Stimulated activated CD8-positive, alpha-beta memory T cell treated with anti-CD3 and anti-CD28 coated beads, Interleukin-15, amount 100 ng/mL, for 24 hours (primary cell): ENCODE results near the gene JAM2.

Experiments used
- DNase-seq: peaks from one replicate; pipeline ENCODE4 v3.0.0-alpha.2; 2020; ENCODE audit warnings: low read depth

The JAM2 gene

GRCh38 chr21:25721987-25722386 lies 82.9 kb downstream of the JAM2 start:
- DNase-seq = no peak

DNA sequence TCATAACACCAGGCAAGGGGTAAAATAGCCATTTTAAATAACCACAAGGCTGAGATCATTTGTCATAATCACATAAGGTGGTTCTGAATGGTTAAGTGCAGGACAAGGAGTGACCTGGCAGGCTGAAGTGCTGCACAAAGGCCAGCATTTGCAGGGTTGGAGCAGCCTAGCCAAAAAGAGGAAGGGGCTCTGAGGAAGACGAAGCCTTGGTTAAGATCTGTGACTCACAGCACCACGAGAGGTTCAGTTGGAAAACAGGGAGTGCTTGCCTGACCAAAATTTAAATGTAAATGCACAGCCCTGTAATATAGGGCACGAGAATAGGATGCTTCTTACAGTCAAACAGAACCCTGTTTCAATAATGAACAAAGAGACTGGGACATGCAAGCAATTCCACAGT lies 83.6 kb downstream of the JAM2 start:
- no peak for DNase-seq

GRCh38 chr21:25732091-25732760 lies 93.2 kb downstream of the JAM2 start:
- DNase-seq = no peak

DNA sequence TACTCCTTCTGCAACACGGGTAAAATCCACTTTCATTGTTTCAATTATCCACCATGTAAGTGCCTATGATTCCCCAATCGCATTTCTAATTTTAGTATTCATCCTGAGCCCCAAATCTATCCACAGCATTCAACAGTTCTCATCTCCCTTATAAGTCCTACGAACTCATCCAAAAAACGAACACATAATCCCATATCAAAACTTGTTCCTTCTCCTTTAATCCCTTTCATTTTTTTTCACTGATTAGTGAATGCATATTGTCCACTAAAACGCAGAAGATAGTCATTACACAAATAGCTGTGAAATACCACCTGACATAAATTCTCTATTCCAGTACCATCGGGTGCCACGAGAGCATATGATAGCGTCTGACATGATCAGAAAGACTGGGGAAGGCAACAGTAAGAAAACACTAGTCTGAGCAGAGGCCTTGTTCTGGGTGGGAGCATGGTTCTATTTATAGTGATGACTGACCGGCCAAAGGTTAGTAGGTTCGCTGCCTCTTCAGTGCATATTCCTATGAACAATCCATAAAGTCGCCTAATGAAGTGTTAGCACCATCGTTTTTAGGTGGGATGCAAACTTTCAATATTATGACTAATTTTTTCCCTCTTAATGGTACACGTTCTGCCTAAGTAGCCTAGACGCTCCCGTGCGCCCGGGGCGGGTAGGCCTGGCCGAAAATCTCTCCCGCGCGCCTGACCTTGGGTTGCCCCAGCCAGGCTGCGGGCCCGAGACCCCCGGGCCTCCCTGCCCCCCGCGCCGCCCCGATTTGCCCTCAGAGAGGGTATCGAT lies 95.0 kb downstream of the JAM2 start:
- no peak for DNase-seq

GRCh38 chr21:25734654-25734903 lies 95.5 kb downstream of the JAM2 start:
- no peak for DNase-seq

- peak; percentile 91 for DNase-seq
Observed at GRCh38 chr21:25734904-25735645, 96.0 kb downstream of the JAM2 start, which contains the start of the genes ATP5PF and GABPA. Gene ATP5PF, minus strand, starts transcription at chr21:25734904. Its CDS starts 5,110 bp downstream, at chr21:25729794. Gene GABPA, plus strand, starts transcription at chr21:25734972. Its CDS starts 6,627 bp downstream, at chr21:25741599.

DNA sequence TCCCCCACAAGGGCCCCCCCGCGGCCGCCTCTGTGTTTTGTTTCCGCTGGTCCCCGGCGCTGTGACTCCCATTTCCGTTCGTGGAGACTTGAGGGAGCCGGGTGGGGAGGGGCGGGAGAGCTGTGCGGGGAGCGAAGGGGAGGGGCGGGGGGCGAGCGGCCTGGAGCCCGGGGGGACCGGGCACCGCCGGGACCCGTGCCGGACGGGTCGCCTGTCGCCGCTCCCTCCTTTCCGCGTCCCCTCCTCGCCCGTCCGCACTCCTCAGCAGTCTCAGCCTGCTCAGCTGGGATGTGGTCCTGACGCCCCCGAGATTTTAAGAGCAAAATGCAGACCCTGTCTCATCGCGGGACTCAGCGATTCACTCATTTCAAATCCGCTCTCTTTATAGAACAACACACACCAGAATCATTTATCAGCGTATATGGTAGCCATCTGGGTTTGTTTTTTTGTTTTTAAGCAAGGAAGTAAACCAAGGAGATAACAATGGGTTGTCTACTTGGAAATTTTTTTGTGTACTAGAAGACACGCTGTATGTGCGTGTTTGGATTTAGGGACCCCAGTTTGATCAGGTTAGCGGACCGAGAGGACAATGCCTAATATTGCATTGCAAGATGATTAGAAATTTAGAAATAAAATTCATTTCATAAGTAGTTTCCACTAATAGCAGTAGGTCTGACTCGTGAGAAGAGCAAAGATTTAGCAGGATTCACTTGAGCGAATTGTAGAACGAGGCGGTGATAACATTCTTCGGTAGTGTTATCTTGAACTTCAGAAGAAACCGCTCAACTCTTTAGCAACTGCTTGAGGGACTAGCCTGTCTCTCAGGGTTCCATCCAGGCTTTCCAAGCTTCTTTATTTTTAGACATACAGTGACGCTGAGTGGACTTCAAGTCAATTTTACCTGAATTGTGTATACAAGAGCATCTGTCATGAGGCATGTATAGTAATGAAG lies 96.9 kb downstream of the JAM2 start:
- DNase-seq = no peak

DNA sequence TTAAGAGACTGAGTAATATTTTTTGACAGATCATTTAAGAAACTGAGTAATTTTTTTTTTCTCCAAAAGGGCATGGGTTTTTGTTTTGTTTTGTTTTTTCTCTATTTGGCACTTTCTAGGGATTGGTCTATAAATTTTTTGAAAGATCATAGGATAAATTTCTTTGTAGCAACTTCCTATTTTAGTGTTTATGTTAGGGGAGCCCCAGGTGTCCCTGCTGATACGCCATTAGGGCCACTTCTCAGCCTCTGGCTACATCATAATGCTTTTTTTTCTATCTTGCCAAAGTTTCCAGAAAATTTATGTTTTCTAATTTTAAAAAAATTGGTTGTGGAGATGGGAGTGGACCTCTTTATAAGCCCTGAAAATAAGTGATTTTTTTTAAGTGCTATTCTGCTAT lies 98.4 kb downstream of the JAM2 start:
- DNase-seq = no peak

DNA sequence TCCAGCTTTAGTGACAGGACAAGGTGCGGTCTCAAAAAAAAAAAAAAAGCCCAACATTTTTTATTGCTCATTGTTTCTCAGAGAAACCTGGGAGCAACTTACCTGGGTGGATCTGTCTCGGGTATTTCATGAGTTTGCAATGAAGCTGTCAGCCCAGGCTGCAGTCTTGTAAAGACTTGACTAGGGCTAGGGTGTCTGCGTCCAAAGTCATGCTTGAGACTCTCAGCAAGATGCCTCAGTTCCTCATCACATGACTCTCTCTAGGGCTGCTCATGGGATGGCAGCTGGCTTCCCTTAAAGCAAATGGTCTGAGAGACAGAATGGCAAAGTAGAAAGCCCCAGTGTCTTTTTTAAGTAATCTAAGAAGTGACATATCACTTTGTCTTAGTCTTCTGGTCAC lies 103.8 kb downstream of the JAM2 start:
- no peak for DNase-seq

- no peak for DNase-seq
Observed at GRCh38 chr21:25744854-25745253, 105.8 kb downstream of the JAM2 start.

- no peak for DNase-seq
Observed at GRCh38 chr21:25750085-25750484, 111.0 kb downstream of the JAM2 start.

DNA sequence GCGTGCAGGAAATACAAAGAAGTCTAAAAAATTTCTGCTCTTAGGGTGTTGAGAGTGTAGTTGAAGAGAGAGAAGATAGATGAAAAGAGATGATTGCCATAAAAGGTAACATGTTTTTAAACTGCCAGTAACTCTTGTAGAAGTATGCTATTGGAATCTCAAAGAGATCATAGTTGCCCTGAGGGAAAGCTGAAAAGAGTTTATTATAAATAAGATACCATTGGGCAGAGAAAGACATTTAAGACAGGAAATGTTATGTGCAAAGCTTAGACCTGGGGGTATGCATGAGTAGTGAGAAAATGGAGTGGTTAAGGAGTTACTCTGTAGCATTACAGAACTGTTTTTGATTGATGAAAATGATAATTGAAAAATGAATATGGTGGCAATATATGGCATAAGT lies 113.4 kb downstream of the JAM2 start:
- no peak for DNase-seq

DNA sequence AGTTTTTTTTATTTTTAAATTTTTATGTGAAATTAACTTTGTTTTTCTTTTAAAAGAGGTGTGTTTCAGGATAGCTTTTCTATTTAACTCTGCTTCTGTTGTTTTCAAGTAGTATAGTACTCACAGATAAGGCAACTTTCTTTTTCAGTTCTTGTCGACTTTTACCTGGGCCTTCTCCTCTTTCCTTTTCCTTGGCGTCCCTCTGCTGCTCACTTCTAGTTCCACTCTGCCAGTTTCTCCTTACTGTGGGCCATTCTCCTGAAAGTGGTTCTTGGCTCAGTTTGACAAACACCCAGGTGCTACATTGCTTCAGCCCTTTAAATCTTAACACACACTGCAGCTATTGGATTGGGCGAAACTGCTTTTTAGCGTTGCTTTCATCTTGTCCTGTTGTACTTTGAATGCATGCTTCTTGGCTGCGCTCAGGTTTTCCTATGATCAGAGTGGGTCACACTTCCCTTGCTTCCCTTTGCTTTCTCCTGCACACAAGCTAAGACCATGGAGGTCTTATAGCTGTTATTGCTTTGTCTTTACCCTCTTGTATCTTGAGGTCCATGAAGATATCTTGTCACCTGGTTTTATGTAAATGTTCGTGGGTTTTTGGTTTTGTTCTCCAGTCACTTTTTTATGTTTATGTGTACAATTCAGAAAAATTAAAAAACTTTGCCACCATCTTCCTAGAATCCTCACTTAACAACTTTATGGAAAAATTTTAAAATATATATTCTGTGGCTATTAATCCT lies 117.3 kb downstream of the JAM2 start:
- DNase-seq = no peak

GRCh38 chr21:25757531-25757930 lies 118.5 kb downstream of the JAM2 start:
- no peak for DNase-seq

GRCh38 chr21:25759573-25759972 lies 120.5 kb downstream of the JAM2 start:
- DNase-seq = no peak

DNA sequence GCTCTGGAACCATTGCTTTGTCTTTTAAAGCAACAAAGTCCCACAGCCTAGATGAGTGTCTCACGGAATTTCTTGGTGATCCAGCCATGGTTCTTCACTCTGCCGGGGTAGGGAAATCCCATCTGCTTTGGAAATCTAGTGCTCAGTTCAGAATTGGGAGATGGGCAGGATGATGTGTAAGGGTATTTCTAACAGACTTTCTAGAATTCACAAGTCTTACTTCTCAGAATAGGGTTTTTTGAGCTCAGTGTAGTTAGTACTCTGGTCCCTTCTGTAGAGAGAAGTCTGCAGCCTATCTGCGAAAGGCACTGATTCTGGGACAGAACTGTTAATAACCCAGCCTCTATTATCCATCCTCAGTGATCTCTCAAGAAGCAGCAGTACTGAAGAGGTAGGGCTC lies 121.0 kb downstream of the JAM2 start:
- DNase-seq = no peak

DNA sequence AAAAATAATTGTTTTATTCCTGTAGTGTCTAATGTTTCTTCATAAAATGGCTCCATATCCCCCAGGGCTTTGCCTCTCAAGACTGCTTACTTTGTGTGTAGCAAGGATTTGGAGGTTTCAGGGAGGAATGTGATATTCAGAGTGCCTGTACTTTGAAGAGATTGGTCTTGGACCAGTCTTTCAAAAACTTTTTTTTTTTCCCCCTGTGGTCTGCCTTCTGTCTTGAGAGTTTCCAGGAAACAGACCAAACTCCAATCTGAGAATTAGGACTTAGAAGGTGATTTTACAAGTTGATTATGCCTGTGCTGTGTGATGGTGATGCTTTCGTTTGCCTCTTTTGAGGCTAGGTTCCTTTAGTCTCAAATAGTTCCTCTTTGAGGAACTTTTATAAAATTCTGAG lies 121.6 kb downstream of the JAM2 start:
- no peak for DNase-seq

GRCh38 chr21:25764065-25764464 lies 125.0 kb downstream of the JAM2 start:
- no peak for DNase-seq
